HG02588 (cell line): ENCODE measurements around the gene HS6ST1.

ENCODE experiments used
- ATAC-seq: cut with Tn5 transposase; IDR thresholded peaks from one replicate; pipeline ENCODE4 v1.9.1; 2021; ENCODE audit warnings: mild to moderate bottlenecking, moderate library complexity; ENCODE audit not compliant: unreplicated experiment

The HS6ST1 gene

DNA sequence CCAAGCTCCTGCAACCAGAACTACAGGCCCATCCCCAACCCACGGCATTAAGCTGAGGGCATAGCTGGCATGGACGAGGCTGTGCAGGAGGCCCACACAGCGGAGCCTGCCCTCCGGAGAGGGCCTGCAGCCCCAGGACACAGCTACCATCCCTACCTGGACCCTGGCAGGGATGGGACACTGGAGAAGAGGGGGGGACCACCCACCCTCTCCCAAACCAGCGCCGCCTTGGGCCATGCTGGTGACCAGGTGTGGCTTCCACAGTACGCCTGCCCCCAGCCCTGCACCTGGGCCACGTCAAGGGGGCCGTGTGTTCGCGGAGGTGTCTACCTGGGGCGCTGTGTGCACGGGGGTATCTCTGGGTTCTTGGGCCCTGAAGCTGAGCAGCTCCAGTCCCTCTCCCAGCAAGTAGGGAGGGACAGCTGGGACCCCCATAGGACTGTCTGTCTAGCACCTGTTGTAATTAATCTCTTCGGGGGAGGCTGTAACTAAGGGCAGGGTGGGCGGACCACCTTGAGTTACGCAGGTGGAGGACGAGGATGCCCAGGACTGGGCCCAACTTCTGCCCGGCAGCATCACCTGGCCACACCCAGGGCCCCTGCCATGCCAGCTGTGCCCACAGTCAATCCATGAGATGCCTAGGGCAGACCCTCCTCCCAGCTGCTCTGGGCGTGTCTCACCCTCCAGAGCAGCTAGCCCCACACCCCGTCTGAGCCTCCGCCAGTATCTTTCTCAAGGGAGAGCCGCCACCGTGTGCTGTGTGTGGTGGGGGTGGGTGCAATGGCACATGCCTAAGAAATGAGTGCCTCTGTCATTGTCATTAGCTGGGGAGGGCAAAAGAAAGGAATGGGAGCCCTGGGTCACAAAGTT, 18.3 kb downstream of the HS6ST1 start:
- no peak for ATAC-seq

- no peak for ATAC-seq
Measured at GRCh38 chr2:128299628-128300027, 19.0 kb downstream of the HS6ST1 start.

DNA sequence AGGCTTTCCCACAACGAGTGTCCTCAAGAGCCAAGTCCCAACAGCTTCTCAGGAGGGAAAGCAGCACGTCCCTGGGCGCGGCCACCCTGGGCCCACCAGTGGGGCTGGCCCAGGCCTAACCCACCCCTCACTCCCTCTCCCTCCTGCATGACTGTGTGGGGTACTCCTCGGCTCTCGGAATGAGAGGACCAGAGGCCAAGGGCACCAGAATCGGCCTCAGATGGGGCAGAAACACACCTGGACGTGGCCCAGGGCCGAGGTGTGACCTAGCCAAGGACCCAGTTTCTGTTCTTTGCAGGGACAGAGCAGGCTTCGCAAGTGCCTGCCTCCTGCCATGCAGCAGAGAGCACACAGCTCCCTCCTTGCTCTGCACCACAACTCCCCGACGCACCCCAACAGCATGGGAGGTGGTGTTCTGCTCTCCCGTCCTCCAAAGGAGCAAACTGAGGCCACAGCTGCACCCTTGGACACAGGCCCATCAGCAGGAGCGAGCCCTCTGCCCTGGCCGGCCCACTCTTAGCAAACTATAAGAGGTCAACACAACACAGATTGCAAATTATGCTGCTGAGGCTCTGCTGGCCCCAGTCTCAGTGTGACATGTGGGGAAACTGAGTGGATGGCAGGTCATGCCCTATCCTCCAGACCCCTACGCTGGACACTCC, 19.7 kb downstream of the HS6ST1 start:
- ATAC-seq, result no peak

GRCh38 chr2:128298286-128298685, 20.4 kb downstream of the HS6ST1 start:
- ATAC-seq, result no peak

DNA sequence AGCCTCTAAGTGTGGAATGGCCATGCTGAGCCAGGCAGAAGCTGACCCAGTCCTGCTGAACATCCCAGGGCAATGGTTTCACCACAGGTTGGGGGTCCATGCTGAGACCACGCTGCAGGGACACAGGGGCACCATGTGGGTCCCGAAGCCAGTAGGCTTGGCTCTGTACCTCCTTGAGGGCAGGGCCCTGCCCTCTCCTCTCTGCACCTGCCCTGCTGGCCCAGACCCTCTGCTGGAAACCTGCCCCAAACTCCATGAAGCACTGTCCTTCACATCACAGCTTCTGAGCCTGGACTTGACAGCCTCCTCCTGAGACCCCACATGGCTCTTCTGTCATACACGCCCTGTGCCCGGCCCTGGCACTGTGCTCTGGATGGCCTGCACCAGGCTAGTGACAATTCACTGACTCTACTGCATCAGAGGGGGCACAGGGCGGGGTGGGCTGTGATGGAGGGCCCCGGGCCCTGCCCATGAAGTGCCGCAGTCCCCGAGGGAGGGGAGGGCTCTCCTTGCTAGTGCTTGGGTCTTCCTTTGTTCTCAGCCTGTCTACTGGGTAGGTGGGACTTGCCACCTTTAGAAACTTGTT, 24.7 kb downstream of the HS6ST1 start:
- no peak for ATAC-seq

DNA sequence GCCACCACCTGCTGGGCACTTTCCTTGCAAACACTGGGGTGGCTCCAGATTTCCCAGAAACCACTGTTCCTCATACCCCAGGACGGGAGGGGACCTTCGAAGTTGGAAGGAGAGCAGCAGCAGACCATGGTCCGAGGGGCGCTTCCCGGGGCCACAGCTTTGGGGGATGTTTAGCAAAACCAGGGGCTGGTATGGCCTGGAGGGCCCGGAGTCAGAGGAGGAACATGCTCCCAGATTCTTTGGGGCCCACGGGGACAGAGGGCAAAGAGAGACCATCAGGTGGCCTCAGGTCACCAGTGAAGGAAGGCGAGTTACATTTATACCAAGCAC, 25.3 kb downstream of the HS6ST1 start:
- no peak for ATAC-seq

GRCh38 chr2:128292599-128293425, 25.9 kb downstream of the HS6ST1 start:
- no peak for ATAC-seq

GRCh38 chr2:128291844-128292598, 26.6 kb downstream of the HS6ST1 start:
- no peak for ATAC-seq

DNA sequence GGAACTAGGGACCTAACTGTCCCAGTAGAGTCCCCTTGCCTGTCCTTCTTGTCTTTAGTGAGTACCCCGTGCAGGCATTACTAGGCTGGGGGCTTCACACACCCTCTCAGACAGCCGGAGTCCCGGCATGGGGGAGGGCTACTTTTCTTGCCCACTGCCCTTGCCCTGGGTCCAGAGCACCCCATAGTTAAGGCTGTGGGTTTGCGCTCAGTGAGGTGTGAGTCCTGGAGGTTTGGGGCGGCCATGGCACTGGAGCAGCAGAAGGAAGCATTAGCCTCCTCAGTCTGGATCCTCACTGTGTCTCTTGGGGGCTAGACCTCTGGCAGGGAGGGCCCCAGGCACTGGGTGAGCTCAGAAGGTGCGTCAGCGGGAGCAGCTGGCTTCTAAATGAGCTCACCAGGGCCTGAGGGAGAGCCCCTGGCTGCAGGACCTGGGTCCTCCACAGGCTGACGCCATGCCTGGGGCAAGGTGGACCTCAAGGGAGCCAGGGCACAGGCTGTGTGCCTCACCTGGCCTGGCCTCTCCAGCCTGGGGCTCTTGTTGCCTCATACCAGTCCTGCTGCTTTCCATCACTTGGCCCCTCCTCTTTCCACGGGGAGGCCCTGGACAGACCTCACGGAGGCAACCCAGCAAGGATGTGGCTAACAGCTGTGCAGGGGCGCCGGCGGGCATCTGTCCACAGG, 27.4 kb downstream of the HS6ST1 start:
- ATAC-seq, result no peak

DNA sequence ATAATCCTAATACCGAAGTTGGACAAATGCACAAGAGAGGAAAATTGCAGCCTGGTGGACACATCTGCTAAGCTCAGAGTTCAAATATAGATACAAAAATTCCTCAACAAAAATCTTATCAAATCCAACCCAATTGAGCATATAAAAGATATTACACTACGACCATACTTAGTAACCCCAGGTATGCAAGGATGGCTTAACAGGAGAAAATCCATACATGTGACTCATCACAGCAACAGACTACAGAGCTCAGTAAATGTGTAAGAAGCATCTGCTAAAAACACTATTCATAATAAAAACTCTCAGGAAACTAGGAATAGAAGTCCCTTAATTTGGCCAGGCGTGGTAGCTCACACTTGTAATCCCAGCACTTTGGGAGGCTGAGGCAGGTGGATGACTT, 28.3 kb downstream of the HS6ST1 start:
- no peak for ATAC-seq

- ATAC-seq, result no peak
Measured at GRCh38 chr2:128289439-128289838, 29.2 kb downstream of the HS6ST1 start.

GRCh38 chr2:128288781-128289180, 29.9 kb downstream of the HS6ST1 start:
- ATAC-seq, result no peak

GRCh38 chr2:128287780-128288735, 30.6 kb downstream of the HS6ST1 start:
- ATAC-seq, result no peak

DNA sequence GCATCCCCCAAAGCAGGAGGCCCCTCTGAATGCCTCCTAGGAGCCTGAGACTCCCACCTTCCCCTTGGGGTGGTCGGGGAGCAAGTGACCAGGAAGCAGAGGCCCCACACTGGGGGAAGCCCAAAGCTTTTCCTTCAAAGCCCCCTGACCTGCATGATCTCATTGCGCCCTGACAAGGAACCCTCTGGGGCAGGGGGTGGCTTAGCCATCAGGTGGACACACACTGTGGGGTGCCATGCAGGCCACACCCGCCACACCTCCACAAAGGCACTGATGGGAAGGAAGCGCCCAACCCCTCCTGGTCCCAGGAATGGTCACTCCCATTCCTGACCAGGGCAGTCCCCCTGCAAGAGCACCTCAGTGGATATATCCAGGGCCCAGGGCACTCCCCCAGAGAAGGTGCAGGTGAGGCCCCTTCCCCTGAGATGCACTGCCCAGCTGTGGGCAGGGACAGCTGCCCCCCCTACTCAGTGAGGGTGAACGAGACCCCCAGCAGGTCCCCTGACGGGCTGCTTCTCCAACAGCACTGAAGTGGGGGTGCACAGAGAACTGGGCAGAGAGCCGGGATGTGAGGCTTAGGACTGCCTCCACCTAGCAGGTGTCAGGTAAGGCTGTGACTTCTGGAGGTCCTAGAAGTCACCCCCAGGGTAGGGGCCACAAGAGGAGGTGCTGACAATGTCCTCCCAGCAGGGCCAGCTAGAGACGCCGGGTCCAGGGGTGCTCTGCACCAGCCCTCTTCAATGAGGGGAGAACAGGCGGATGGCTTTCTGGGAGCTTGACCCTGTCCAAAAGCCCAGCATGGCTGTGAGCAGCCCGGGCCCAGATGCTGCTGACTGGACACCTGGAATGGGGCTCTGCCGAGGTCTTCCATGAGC, 31.5 kb downstream of the HS6ST1 start:
- ATAC-seq, result no peak

- no peak for ATAC-seq
Measured at GRCh38 chr2:128286011-128286721, 32.5 kb downstream of the HS6ST1 start.

DNA sequence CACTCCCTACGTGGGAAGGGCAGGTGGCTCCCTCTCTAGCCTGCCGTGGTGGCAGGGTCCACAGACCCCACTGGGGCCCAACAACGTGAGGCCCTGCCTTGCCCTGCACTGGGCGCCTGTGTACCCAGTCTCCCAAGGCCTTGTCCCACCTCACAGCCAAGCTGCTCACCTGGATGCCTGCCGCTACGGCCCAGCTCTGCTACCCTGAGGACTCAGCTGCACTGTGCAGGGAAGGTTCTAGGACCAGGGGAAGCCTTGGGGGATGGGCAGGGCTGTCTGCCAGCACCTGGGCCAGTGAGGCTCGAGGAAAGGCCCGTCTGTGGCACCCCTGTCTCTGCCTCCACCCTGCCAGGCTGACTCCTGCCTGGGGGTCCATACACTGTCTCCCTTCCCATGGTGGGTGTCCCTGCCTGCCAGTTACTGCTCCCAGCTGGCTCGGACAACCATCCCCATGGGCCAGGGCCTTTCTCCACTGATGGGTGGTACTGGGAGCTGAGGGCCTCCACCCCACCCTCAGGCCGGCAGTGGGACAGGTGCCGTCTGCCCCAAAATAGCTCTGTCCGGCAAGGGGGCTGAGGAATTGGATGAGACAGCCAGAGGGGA, 33.2 kb downstream of the HS6ST1 start:
- no peak for ATAC-seq

DNA sequence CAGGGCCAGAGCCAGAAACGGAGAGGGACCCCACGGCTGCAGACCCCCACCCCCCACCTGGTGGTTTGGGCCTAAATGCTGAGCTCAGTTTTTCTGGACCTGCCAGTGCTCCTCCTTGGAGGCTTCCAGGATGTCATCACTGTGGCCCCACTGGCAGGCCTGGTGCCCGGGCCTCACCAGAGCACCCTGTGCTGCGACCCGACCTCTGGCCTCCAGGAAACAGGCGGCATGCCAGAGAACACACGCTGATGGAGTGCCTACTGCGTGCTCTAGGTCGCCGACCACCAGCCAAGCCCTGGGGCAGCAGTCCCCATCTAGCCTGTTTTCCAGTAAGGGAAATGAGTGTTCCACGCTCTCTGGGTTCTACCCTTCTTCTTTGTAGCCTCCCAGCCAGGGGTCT, 33.8 kb downstream of the HS6ST1 start:
- ATAC-seq, result no peak
